NCI-H1930 (cell line): Measurements from ENCODE around the gene OASL.
"Not testable (repeated sequence)": the region's sequence is repeated elsewhere in the genome, so short reads cannot be mapped to it uniquely, and the experiment has no call there.

ENCODE experiments used
- DNase-seq, 2 experiments: peaks; one replicate each; lab custom pipeline; 2025; lab: John Stamatoyannopoulos, UW

Gene OASL

GRCh38 chr12:121059031-121059898 is 20.2 kb upstream of the OASL start:
- DNase-seq, result no peak

DNA sequence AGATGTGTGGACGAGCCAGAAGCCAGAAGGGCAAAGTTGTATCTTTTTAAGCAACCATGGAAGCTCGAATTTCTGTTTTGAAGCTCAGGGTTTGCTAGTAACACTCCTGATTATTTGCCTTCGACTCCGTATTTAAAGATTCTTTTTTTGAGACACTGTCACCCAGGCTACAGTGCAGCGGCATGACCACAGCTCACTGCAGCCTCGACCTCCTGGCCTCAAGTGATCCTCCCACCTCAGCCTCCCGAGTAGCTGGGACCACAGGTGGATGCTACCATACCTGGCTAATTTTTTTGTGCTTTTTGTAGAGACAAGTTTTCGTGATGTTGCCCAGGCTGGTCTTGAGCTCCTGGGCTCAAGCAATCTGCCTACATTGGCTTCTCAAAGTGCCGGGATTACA is 18.7 kb upstream of the OASL start:
- no peak for DNase-seq

DNA sequence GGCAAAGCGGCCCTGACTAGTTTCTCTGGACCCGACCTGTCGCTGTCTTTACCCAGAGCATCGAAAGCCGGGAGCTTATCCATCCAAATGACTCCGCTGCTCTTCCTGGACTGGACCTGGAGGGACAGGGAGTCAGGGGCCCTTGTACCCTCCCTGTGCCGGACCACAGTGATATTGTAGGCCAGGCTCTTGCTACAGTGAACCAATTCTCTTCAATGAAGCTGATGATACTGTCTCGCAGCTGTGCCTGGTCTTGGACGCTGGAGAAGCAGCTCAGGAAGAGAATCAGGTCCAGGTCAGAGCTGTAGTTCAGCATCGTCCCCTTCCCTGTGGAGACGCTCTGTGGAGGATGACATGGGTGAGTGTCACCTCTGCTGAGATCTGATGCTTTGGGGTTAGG is 14.7 kb upstream of the OASL start:
- no peak for DNase-seq

- DNase-seq, result no peak
Measured at GRCh38 chr12:121050725-121051124, 11.7 kb upstream of the OASL start.

DNA sequence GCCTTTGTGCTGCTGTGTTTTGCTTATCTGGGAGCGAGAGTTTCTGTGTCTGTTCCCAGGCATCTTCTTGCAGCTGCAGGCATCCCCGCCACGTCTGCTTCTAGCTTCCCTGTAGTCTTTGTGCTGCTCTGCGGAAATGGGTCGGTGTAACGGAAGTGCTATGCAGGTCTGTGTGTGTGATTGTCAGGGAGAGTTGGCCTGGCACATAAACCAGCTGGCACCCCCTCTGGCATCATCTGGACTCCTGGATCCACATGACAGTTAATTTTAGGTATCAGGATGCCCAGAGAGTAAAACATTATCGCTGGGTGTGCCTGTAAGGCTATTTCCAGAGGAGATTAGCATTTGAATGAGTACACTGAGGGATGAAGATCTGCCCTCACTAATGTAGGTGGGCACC is 9.4 kb upstream of the OASL start:
- no peak for DNase-seq

- not testable (repeated sequence) for DNase-seq
Measured at GRCh38 chr12:121047400-121047799, 8.4 kb upstream of the OASL start.

- no peak for DNase-seq
Measured at GRCh38 chr12:121043067-121043466, 4.0 kb upstream of the OASL start.

- no peak for DNase-seq
Measured at GRCh38 chr12:121036810-121037326, 2.2 kb downstream of the OASL start.

- no peak for DNase-seq
Measured at GRCh38 chr12:121034616-121035305, 4.3 kb downstream of the OASL start.

- DNase-seq, result no peak
Measured at GRCh38 chr12:121033625-121034349, 5.3 kb downstream of the OASL start.

- no peak for DNase-seq
Measured at GRCh38 chr12:121030576-121031212, 8.4 kb downstream of the OASL start.

DNA sequence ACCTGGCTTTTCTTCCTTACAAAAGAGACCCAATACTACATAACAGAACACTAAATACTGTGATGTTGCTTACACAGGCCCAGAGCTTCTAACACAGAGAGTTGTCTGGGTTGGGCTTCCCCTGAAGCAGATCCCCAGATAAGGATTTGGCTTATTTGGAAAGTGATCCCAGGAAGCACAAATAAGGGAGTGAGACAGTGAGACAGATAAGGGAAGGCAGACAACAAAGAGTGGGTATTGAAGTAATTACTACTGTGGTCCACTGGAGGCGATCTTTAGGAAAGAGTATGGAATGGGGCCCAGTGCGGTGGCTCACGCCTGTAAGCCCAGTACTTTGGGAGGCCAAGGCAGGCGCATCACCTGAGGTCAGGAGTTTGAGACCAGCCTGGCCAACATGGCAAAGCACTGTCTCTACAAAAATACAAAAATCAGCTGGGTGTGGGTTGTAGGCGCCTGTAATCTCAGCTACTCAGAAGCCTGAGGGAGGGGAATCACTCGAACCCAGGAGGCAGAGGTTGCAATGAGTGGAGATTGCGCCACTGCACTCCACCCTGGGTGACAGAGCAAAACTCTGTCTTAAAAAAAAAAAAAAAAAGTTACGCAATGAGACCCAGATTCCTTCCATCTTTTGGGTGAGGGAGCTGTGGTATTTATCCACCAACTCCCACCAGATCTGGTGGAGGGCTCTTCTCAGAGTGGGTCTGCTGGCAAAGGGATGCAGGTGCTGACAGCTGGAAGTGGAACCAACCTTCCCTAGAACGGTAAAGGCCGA is 12.6 kb downstream of the OASL start:
- DNase-seq, result no peak

GRCh38 chr12:121025442-121026226 is 13.4 kb downstream of the OASL start:
- no peak for DNase-seq

DNA sequence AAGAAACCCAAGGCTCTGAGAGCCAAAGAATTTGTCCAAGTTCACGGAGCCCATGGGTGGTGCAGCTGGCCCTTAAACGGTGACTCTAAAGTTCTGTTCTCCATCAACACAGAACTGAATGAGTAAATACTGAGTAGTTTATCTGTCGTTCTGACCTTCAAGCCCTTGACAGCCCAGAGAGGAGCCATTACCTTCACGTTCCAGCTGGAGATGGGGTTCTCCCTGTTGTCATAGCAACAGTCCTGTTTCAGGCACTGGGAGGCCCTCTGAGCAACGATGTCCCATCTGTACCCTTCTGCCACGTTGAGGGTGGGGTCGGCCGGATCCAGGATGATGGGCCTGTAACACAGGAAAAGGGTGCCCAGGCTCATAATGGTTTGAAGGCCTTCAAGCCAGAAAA is 15.2 kb downstream of the OASL start:
- DNase-seq, result no peak

- DNase-seq, result no peak
Measured at GRCh38 chr12:121022713-121023112, 16.3 kb downstream of the OASL start.

- DNase-seq, result no peak
Measured at GRCh38 chr12:121021754-121022153, 17.3 kb downstream of the OASL start.

GRCh38 chr12:121018860-121019617 is 20.0 kb downstream of the OASL start:
- DNase-seq, result no peak

DNA sequence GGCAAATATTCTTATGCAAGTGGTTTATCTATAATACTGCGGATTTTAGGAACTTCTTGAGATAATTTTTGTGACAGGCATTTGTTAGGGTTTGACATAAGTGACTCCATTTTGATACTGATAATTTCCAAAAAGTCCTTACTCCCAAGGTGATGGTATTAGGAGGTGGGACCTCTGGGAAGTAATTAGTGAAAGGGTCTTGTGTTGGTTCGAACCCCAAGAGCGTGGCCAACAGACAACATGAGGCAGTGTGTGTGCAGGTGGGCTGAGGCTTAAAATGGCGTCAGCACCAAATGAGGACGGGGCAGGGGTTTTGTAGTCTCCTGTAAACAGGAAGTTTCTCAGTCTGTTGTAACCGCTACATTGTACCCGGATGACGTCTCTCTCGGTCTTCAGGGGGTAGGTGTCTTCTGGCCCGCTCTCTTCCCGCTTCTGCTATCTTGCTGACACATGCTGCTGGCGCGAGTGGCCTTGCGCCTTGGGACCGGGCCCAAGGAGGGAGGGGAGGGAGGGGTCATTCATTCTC is 21.0 kb downstream of the OASL start:
- no peak for DNase-seq
